Duodenal mucosa (tissue), 2 donors: Measurements from ENCODE around the gene ZNF385B.

Experiments
- H3K27ac ChIP-seq: one replicate; pipeline ENCODE4 v1.7.0; 2013; ENCODE audit warnings: low read depth, low read length
- H3K27me3 ChIP-seq, 2 donors: one replicate each; pipeline ENCODE4 v1.7.0; 2013; ENCODE audit warnings: low read length in 2 of 2, control low read depth in 1 of 2; ENCODE audit not compliant: insufficient read depth in 2 of 2, control insufficient read depth in 1 of 2
- H3K36me3 ChIP-seq, 2 donors: one replicate each; pipeline ENCODE4 v1.7.0; 2013; ENCODE audit warnings: low read length in 2 of 2, control low read depth in 1 of 2; ENCODE audit not compliant: insufficient read depth in 2 of 2, control insufficient read depth in 1 of 2
- H3K4me1 ChIP-seq, 2 donors: one replicate each; pipeline ENCODE4 v1.7.0; 2013; ENCODE audit warnings: low read length in 2 of 2, control low read depth in 1 of 2; ENCODE audit not compliant: insufficient read depth in 2 of 2, control insufficient read depth in 1 of 2
- H3K4me3 ChIP-seq, 2 donors: one replicate each; pipeline ENCODE4 v1.7.0; 2013; ENCODE audit warnings: low read length in 2 of 2, low read depth in 1 of 2
- H3K9ac ChIP-seq, 2 donors: one replicate each; pipeline ENCODE4 v1.7.0; 2013; ENCODE audit warnings: low read length in 2 of 2, low read depth in 1 of 2
- H3K9me3 ChIP-seq, 2 donors: one replicate each; pipeline ENCODE4 v1.7.0; 2013; ENCODE audit warnings: low read length in 2 of 2, control low read depth in 1 of 2; ENCODE audit not compliant: control insufficient read depth in 1 of 2

The ZNF385B gene

DNA sequence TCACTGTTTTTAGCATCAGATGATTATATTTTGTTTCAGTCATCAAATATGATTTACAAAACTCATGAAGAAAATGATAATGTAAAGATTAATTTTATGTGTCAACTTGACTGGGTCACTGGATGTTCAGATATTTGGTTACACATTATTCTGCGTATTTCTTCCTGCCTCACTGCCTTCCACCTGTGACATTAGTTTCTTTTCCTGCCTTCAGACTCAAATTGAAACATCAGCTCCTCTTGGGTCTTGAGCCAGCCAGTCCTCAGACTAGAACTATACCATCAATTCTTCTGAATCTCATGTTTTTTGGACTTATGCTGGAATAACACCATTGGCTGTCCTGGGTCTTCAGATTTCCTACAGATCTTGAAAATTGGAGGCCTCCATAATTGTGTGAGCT, 96.7 kb downstream of the ZNF385B start:
- Histone ChIP-seq H3K4me3 (no peak overlapping the region), H3K9ac (no peak overlapping the region), H3K9me3 (no peaks in the 10 kb centered on the region), H3K36me3 (no peaks in the 10 kb centered on the region), H3K27me3 (no peaks in the 10 kb centered on the region), H3K27ac (no peak overlapping the region), H3K4me1 (no peaks in the 10 kb centered on the region)

GRCh38 chr2:179758636-179759035, 102.8 kb downstream of the ZNF385B start:
- Histone ChIP-seq H3K9ac (no peak overlapping the region), H3K27me3 (no peaks in the 10 kb centered on the region), H3K4me3 (no peak overlapping the region), H3K9me3 (no peaks in the 10 kb centered on the region), H3K4me1 (no peaks in the 10 kb centered on the region), H3K27ac (no peak overlapping the region), H3K36me3 (no peaks in the 10 kb centered on the region)

DNA sequence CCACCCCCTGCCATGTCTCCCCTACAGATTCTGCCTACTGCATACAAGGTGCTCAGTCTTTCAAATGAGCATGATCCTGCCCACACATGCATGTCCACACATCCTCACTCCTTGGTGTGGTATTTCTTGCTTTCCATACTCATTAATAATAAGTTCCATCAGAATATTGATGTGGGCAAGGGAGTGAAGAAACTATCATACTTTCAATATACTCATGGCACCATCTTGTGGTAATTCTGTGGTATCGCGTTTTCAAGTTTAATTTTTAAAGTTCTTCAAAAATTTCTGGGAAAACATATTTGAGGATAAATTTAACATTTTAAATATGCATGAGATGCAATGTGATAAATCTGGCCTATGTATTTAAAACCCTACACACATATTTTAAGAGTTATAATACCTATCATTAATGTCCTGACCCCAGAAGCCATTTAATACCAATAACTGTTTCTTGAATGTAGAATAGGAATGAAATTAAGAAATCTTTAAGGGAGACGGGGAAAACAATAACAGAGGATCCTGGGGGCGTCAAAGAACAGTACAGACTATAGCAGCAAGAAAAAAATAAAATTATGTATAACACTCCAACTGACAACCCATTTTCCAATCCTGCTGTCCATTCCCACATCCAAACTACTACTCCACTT, 110.1 kb downstream of the ZNF385B start:
- Histone ChIP-seq H3K9ac (no peak overlapping the region), H3K4me1 (no peaks in the 10 kb centered on the region), H3K4me3 (no peak overlapping the region), H3K9me3 (no peaks in the 10 kb centered on the region), H3K27me3 (no peaks in the 10 kb centered on the region), H3K36me3 (no peaks in the 10 kb centered on the region), H3K27ac (no peak overlapping the region)

GRCh38 chr2:179749210-179749609, 112.2 kb downstream of the ZNF385B start:
- Histone ChIP-seq H3K9ac (no peak overlapping the region), H3K4me1 (no peaks in the 10 kb centered on the region), H3K9me3 (no peaks in the 10 kb centered on the region), H3K4me3 (no peak overlapping the region), H3K27ac (no peak overlapping the region), H3K27me3 (no peaks in the 10 kb centered on the region), H3K36me3 (no peaks in the 10 kb centered on the region)

DNA sequence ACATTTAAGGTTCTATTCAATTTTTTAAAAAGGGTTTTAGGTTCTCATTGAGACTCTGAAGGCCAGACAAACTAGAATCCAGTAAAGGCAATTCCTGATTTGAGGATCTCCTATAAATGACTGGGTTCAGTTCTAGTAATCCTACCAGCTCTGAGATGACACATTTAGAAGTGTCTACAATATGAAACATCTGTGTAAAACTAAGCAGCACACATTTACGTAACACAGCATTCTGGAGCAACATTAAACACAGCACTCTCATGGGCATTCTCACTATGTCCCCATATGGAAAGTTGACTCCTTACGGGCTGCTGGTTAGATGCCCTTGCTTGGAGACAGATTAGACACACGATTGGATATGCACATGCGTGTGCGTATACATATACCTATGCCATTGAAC, 114.4 kb downstream of the ZNF385B start:
- Histone ChIP-seq H3K4me3 (no peak overlapping the region), H3K4me1 (no peaks in the 10 kb centered on the region), H3K9me3 (no peaks in the 10 kb centered on the region), H3K27ac (no peak overlapping the region), H3K27me3 (no peaks in the 10 kb centered on the region), H3K9ac (no peak overlapping the region), H3K36me3 (no peaks in the 10 kb centered on the region)

GRCh38 chr2:179745635-179746256, 115.7 kb downstream of the ZNF385B start:
- no peaks in the 10 kb centered on the region for H3K36me3 ChIP-seq
- H3K27me3 ChIP-seq, result no peaks in the 10 kb centered on the region
- H3K9me3 ChIP-seq, result no peaks in the 10 kb centered on the region
- no peak overlapping the region for H3K4me3 ChIP-seq
- no peaks in the 10 kb centered on the region for H3K4me1 ChIP-seq
- H3K9ac ChIP-seq, result no peak overlapping the region
- H3K27ac ChIP-seq, result no peak overlapping the region

GRCh38 chr2:179744401-179744800, 117.0 kb downstream of the ZNF385B start:
- Histone ChIP-seq H3K36me3 (no peaks in the 10 kb centered on the region), H3K27me3 (no peaks in the 10 kb centered on the region), H3K4me3 (no peak overlapping the region), H3K9me3 (no peaks in the 10 kb centered on the region), H3K9ac (no peak overlapping the region), H3K4me1 (no peaks in the 10 kb centered on the region), H3K27ac (no peak overlapping the region)

DNA sequence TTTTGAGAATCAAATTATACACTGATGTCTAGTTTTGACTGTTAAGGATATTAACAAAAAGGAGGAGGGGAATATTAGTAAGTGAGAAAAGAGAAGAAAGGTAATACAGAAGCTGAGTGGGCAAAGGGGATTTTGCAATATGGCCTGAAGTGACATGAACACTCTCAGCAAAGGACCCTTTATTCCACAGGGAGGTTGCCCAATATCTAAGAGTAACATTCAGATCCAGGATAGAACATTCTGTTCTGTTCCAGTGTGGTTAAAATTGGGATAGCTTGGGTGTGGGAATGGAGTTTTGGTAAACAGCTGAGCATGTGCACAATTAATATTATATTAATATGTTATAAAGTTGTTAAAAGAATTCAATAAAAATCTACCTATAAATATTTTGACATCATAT, 120.1 kb downstream of the ZNF385B start:
- Histone ChIP-seq H3K27me3 (no peaks in the 10 kb centered on the region), H3K9ac (no peak overlapping the region), H3K9me3 (no peaks in the 10 kb centered on the region), H3K27ac (no peak overlapping the region), H3K36me3 (no peaks in the 10 kb centered on the region), H3K4me1 (no peaks in the 10 kb centered on the region), H3K4me3 (no peak overlapping the region)

GRCh38 chr2:179729966-179730365, 131.4 kb downstream of the ZNF385B start:
- H3K4me3 ChIP-seq, result no peak overlapping the region
- H3K27me3 ChIP-seq, result no peaks in the 10 kb centered on the region
- H3K27ac ChIP-seq, result no peak overlapping the region
- H3K4me1 ChIP-seq, result no peaks in the 10 kb centered on the region
- no peaks in the 10 kb centered on the region for H3K9me3 ChIP-seq
- H3K36me3 ChIP-seq, result no peaks in the 10 kb centered on the region
- no peak overlapping the region for H3K9ac ChIP-seq

DNA sequence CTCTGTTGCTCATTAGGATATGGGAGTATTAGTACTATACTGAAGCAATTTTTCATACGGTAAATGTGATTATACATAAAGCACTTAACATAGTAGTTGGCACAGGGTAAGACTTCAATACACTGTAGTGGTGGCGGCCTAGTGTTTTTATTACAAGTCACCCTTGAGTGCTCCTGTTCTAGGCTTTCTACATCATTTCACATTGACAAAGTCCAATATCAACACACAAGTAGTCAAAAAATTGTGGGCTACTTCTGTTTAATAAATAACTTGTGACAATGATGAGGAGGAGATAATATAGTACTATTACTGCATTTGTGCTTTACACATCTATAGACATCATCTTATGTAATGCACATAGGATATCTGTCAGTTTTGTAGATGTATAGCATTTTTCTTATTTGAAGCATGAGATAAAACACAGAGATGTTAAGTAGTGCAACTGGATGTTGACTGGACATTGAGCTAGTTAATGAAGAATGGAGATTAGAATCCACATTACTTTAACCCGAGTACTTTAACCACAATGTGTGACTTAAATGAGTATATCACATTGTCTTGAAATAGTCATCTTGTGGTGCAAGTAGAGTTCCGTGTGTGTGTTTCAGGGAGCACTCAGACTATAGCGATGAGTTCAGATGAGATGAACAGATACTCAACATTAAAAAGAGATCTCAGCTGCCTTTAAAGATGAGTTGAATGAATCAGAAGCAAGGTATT, 134.8 kb downstream of the ZNF385B start:
- Histone ChIP-seq H3K4me1 (no peaks in the 10 kb centered on the region), H3K4me3 (no peak overlapping the region), H3K27ac (no peak overlapping the region), H3K9me3 (no peaks in the 10 kb centered on the region), H3K27me3 (no peaks in the 10 kb centered on the region), H3K9ac (no peak overlapping the region), H3K36me3 (no peaks in the 10 kb centered on the region)
